Erythroblast (primary cell): ENCODE measurements around the gene NAPA.

Experiments used
- GATA1 ChIP-seq: IDR thresholded peaks from 2 replicates; pipeline ENCODE4 v1.6.1; 2011; ENCODE audit warnings: low read depth, mild to moderate bottlenecking, control low read depth, low read length, moderate library complexity
- POLR2A ChIP-seq: IDR thresholded peaks from 2 replicates; pipeline ENCODE4 v1.6.1; 2011; ENCODE audit warnings: mild to moderate bottlenecking, low read length

DNA sequence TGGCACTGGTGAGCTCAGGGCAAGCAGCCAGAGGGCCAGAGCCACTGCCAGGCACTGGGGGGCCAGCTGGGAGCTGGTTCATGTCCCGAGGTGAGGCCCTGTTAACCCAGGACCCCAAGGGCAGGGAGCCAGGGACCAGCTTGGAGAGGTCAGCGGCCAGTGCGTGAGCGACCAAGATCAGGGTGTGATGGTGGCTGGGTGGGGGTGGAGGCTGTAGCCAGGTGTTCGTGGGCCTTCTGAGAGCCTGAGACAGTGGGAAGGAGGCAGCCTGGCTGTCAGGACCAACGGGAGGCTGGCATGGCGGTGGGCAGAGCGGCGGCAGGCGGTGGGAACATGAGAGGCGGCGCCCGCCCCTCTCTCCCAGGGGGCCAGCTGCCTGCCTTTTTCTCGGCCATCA, 22.7 kb downstream of the NAPA start:
- TF ChIP-seq POLR2A (no peak), GATA1 (no peak)
